ENCODE results near the gene BAD.

The BAD gene

GRCh38 chr11:64285885-64286800 lies 1.7 kb upstream of the BAD start:
- peak overlapping the region; percentile 97 for H3K27ac ChIP-seq
- ChIA-PET POLR2A (ENCODE audit: low non-redundant PET) (no interaction called here), CTCF (interaction anchor here (0.7 to 1.1 kb wide), 3 partner anchors 15 to 167 kb away, joined by 3 to 5 read pairs (median 4); no protein-coding TSS in a partner anchor)
- no peak for TF ChIP-seq CTCF (conservative IDR thresholded peaks at IDR 0.05; ENCODE audit: low read depth)
- no peak for DNase-seq (ENCODE audit: low spot score)

- CTCF ChIA-PET: interaction anchor here (0.6 to 1.4 kb wide), 5 partner anchors 11 to 351 kb away, joined by 3 to 6 read pairs (median 4); no protein-coding TSS in a partner anchor
Observed at GRCh38 chr11:64284962-64285884, 758 bp upstream of the BAD start, which contains the start of gene GPR137. Gene GPR137 (plus strand): TSS chr11:64285848. CDS start chr11:64286525, 677 bp downstream.

GRCh38 chr11:64283092-64283491 lies 1.4 kb downstream of the BAD start:
- H3K27ac ChIP-seq: peak overlapping the region; percentile 97
- ChIA-PET POLR2A (ENCODE audit: low non-redundant PET) (no interaction called here), CTCF (interaction anchor here (1.0 to 1.4 kb wide), 2 partner anchors 18 to 72 kb away, joined by 3 to 8 read pairs; no protein-coding TSS in a partner anchor)
- DNase-seq (ENCODE audit: low spot score): no peak
- no peak for TF ChIP-seq CTCF (conservative IDR thresholded peaks at IDR 0.05; ENCODE audit: low read depth)

More at GRCh38 chr11:64284962-64285884, 758 bp upstream of the BAD start, which contains the start of gene GPR137:
- TF ChIP-seq CTCF (conservative IDR thresholded peaks at IDR 0.05; ENCODE audit: low read depth): no peak
- POLR2A ChIA-PET (ENCODE audit: low non-redundant PET): interaction anchor here (0.5 to 1.0 kb wide), 2 partner anchors 40 to 80 kb away, joined by 4 read pairs; no protein-coding TSS in a partner anchor
- peak; percentile 80 for DNase-seq (ENCODE audit: low spot score)
- peak within 1 kb of the TSS; percentile 97 for H3K27ac ChIP-seq

- DNase-seq (ENCODE audit: low spot score): no peak
- CTCF ChIA-PET: interaction anchor here (0.7 to 1.4 kb wide), 3 partner anchors 12 to 73 kb away, joined by 3 to 8 read pairs (median 5); no protein-coding TSS in a partner anchor
- POLR2A ChIA-PET (ENCODE audit: low non-redundant PET): no interaction called here
Observed at GRCh38 chr11:64281957-64282770, 2.3 kb downstream of the BAD start.

More at GRCh38 chr11:64281957-64282770, 2.3 kb downstream of the BAD start:
- no peak for TF ChIP-seq CTCF (conservative IDR thresholded peaks at IDR 0.05; ENCODE audit: low read depth)
- peak overlapping the region; percentile 97 for H3K27ac ChIP-seq

Measured in RWPE1 (cell line).